ENCODE measurements around the gene NTM. TPM values are rescaled to one million over a fixed set of nuclear protein-coding genes. Genes with fewer than 3 reads are reported as not detected.

Gene NTM
- total RNA-seq, 1 experiment from 2014 or later = not detected

DNA sequence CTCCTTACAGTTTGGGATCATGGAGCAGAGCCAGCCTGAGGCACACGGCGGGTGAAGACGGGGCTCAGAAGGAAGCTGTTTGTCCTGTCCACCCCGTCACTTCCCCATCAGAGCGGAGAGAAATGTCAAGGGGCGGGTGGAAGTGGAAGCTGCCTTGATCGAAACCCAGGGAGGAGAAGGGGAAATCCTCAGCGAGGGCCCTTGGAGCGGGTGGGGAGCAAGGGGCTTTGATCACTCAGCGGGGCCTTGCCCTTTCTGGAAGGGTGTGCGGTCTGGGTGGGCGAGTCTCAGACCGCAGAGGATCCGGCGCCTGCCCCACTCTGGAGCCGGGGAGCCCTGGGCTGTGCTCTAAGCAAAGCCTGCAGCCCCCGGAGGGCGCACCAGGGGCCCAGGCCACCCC is 320.4 kb downstream of the NTM start:
- no peak for TF ChIP-seq CTCF (IDR thresholded peaks at IDR 0.05 in 2 of 3, conservative IDR thresholded peaks at IDR 0.05 in 1 of 3; ENCODE audit: borderline replicate concordance in 1 of 3, insufficient read depth in 1 of 3, low read depth in 2 of 3, low read length in 2 of 3)
- no peak for TF ChIP-seq FOSL1 (IDR thresholded peaks at IDR 0.05; ENCODE audit: low read depth)
- no peak for TF ChIP-seq ZNF274 (IDR thresholded peaks at IDR 0.05; ENCODE audit: low read depth, low read length)
- intact Hi-C loops (cut with micrococcal nuclease) = no loop called here

DNA sequence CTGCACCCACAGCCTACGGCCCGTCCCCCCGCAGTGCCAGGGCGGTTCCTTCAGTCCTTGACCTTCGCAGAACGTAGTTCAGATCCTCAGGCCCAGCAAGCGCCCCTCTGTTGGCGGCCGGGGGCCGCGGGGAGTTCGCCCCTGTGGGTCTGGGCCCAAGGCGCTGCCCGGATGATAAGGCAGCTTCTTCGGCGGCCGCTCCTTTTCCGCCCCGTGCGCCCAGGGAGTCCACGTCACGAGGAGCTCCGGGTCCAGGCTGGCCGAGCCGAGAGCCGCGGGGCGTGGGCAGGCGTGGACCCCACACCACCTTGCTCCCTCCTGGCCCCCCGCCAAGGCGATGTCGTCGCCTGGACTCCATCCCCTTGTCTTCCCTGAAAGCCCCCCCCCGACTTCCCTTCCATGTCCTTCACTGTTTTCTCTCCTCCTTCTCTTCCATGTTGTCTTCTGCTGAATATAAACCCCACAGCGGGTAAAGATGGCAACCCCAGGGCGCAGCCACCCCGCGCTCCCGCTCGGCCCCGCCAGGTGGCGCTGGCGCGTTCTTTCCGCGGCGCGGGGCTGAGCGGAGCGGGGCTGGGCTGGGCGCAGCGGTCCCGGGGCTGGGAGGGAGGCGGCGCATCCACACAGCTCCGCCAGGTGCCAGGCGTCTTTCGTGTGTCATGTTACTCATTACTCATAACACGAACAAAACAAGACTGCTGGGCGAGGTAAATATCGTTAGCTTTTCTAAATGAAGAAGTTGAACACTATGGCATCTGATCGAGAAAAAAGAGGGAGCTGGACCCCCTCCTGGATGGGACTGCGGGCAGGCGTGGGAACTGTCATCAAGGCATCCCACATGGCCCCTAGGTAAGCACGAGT is 321.0 kb downstream of the NTM start:
- ATAC-seq = peak; percentile 52; the same call in 1 of the 2 replicates
- intact Hi-C loops (cut with micrococcal nuclease) = no loop called here
- RAD21 ChIA-PET (ENCODE audit: low non-redundant PET in 1 of 2, low total read pairs in 2 of 2, uncharacterized antibody in 2 of 2, unreplicated experiment in 2 of 2) = no interaction called here

More for the DNA sequence above, 320.4 kb downstream of the NTM start:
- no peaks in the 10 kb centered on the region for H3K79me2 ChIP-seq (ENCODE audit: insufficient read depth, low read length)
- DNase-seq (ENCODE audit: low read depth, low spot score) (no peak), ATAC-seq (no peak)
- no peaks in the 10 kb centered on the region for H3K36me3 ChIP-seq (ENCODE audit: control insufficient read depth in 1 of 2, insufficient read depth in 2 of 2, low read length in 2 of 2)
- no peak overlapping the region for H3K4me3 ChIP-seq (replicated peaks in 1 of 2; ENCODE audit: low read depth in 1 of 2, low read length in 2 of 2)
- no peaks in the 10 kb centered on the region for H3K9me2 ChIP-seq (ENCODE audit: insufficient read depth)
- H2AFZ ChIP-seq (ENCODE audit: low read depth, low read length, poor library complexity, severe bottlenecking) = no peak overlapping the region
- H4K20me1 ChIP-seq (ENCODE audit: insufficient read depth) = no peaks in the 10 kb centered on the region
- no peak overlapping the region for H3K9ac ChIP-seq (ENCODE audit: low read length)
- ChIA-PET POLR2A (no interaction called here), RAD21 (ENCODE audit: low non-redundant PET in 1 of 2, low total read pairs in 2 of 2, uncharacterized antibody in 2 of 2, unreplicated experiment in 2 of 2) (no interaction called here), CTCF (no interaction called here)
- no TSS peak for BruUV-seq (replicated peaks)
- no peaks in the 10 kb centered on the region for H3K4me1 ChIP-seq (ENCODE audit: control insufficient read depth in 1 of 2, insufficient read depth in 2 of 2, low read length in 2 of 2)
- no peaks in the 10 kb centered on the region for H3K27me3 ChIP-seq (ENCODE audit: insufficient read depth, low read length)
- H3K27ac ChIP-seq (ENCODE audit: low read depth, low read length) = no peak overlapping the region
- no peaks in the 10 kb centered on the region for H3K9me3 ChIP-seq (ENCODE audit: control insufficient read depth in 1 of 2, insufficient read depth in 1 of 2, low read depth in 1 of 2, low read length in 2 of 2)
- no peak overlapping the region for H3K4me2 ChIP-seq (ENCODE audit: low read length)

More for the DNA sequence above, 321.0 kb downstream of the NTM start:
- H4K20me1 ChIP-seq (ENCODE audit: insufficient read depth) = no peaks in the 10 kb centered on the region
- H3K79me2 ChIP-seq (ENCODE audit: insufficient read depth, low read length) = no peaks in the 10 kb centered on the region
- no peak overlapping the region for H3K27ac ChIP-seq (ENCODE audit: low read depth, low read length)
- DNase-seq (ENCODE audit: low read depth, low spot score) = no peak
- H3K36me3 ChIP-seq (ENCODE audit: control insufficient read depth in 1 of 2, insufficient read depth in 2 of 2, low read length in 2 of 2) = no peaks in the 10 kb centered on the region
- no peaks in the 10 kb centered on the region for H3K9me2 ChIP-seq (ENCODE audit: insufficient read depth)
- no peak overlapping the region for H2AFZ ChIP-seq (ENCODE audit: low read depth, low read length, poor library complexity, severe bottlenecking)
- ChIA-PET CTCF (no interaction called here), POLR2A (no interaction called here)
- no peak overlapping the region for H3K4me3 ChIP-seq (replicated peaks in 1 of 2; ENCODE audit: low read depth in 1 of 2, low read length in 2 of 2)
- no peaks in the 10 kb centered on the region for H3K4me1 ChIP-seq (ENCODE audit: control insufficient read depth in 1 of 2, insufficient read depth in 2 of 2, low read length in 2 of 2)
- H3K27me3 ChIP-seq (ENCODE audit: insufficient read depth, low read length) = no peaks in the 10 kb centered on the region
- TF ChIP-seq MAX (IDR thresholded peaks at IDR 0.05) (no peak), RAD21 (IDR thresholded peaks at IDR 0.05; ENCODE audit: low read depth) (no peak), CTCF (IDR thresholded peaks at IDR 0.05 in 2 of 3, conservative IDR thresholded peaks at IDR 0.05 in 1 of 3; ENCODE audit: borderline replicate concordance in 1 of 3, insufficient read depth in 1 of 3, low read depth in 2 of 3, low read length in 2 of 3) (peak in 2 of 3 experiments; percentile 7 to 44; a peak in 3 of 6 replicates)
- H3K9ac ChIP-seq (ENCODE audit: low read length) = no peak overlapping the region
- H3K9me3 ChIP-seq (ENCODE audit: control insufficient read depth in 1 of 2, insufficient read depth in 1 of 2, low read depth in 1 of 2, low read length in 2 of 2) = no peaks in the 10 kb centered on the region
- no peak overlapping the region for H3K4me2 ChIP-seq (ENCODE audit: low read length)
- BruUV-seq (replicated peaks) = no TSS peak

Measured in HCT116 (cell line).